ENCODE results near the gene PARD3B. TPM values are rescaled to one million over a fixed set of nuclear protein-coding genes. Genes with fewer than 3 reads are reported as not detected.

PARD3B gene
- total and polyA plus RNA-seq, 2 of the 8 experiments (the other 6 are each of a cell fraction or from before 2014, with no cell fraction given): 1.2 to 5.7 TPM

- Histone ChIP-seq H3K79me1 (ENCODE audit: low read depth, low read length) (no peaks in the 10 kb centered on the region), H3K56ac (replicated peaks; ENCODE audit: insufficient read length, low read depth, low read length) (no peak overlapping the region), H2AK5ac (ENCODE audit: low read depth, low read length) (no peak overlapping the region), H3K9me3 (ENCODE audit: insufficient read depth in 2 of 2, low read depth in 1 of 2, low read length in 1 of 2) (no peaks in the 10 kb centered on the region), H4K91ac (replicated peaks; ENCODE audit: insufficient read length, low read length) (no peak overlapping the region), H4K5ac (ENCODE audit: insufficient read length, low read depth, low read length) (no peak overlapping the region), H3K4ac (replicated peaks; ENCODE audit: insufficient read length, low read depth, low read length) (no peak overlapping the region), H3K14ac (ENCODE audit: insufficient read length) (no peak overlapping the region), H2BK15ac (ENCODE audit: low read length) (no peak overlapping the region), H2AFZ (ENCODE audit: low read length) (no peak overlapping the region), H3K9ac (replicated peaks in 1 of 4; ENCODE audit: extremely low read depth in 1 of 4, low read depth in 3 of 4, low read length in 3 of 4) (no peak overlapping the region), H3K23ac (ENCODE audit: insufficient read length) (no peak overlapping the region), H3K23me2 (ENCODE audit: low read depth, low read length) (no peaks in the 10 kb centered on the region), H2BK5ac (ENCODE audit: low read depth, low read length) (no peak overlapping the region), H3K18ac (ENCODE audit: extremely low read depth, low read length) (no peak overlapping the region), H2BK20ac (ENCODE audit: low read length) (no peak overlapping the region), H4K20me1 (replicated peaks in 1 of 2; ENCODE audit: control insufficient read depth in 1 of 2, insufficient read depth in 2 of 2, low read length in 2 of 2) (no peaks in the 10 kb centered on the region), H3K4me1 (replicated peaks in 1 of 4; ENCODE audit: control insufficient read depth in 3 of 4, insufficient read depth in 4 of 4, low read length in 3 of 4) (peaks cover 0 to 5% (median 1%) of the 10 kb centered on the region in 4 experiments; a peak in 3 of 7 replicates), H3K4me2 (ENCODE audit: insufficient read depth in 1 of 2, low read depth in 2 of 2, low read length in 2 of 2) (no peak overlapping the region), H3K36me3 (ENCODE audit: control insufficient read depth in 2 of 4, insufficient read depth in 4 of 4, low read length in 3 of 4) (no peaks in the 10 kb centered on the region), H3K4me3 (ENCODE audit: extremely low read depth in 1 of 4, insufficient read depth in 2 of 4, low read depth in 3 of 4, low read length in 4 of 4) (no peak overlapping the region), H3K79me2 (ENCODE audit: control insufficient read depth in 1 of 2, insufficient read depth in 2 of 2, low read length in 2 of 2) (no peaks in the 10 kb centered on the region), H2BK120ac (replicated peaks; ENCODE audit: low read depth, low read length) (no peak overlapping the region), H2BK12ac (ENCODE audit: low read depth, low read length) (no peak overlapping the region), H3K27me3 (replicated peaks in 1 of 4; ENCODE audit: control insufficient read depth in 3 of 4, extremely low read depth in 1 of 4, insufficient read depth in 3 of 4, low read length in 3 of 4) (no peaks in the 10 kb centered on the region), H3K27ac (ENCODE audit: low read depth, low read length) (no peak overlapping the region), H4K8ac (ENCODE audit: extremely low read depth, insufficient read depth, low read length) (no peak overlapping the region)
- DNase-seq (ENCODE audit: low read depth in 1 of 2, low spot score in 2 of 2) (no peak), FAIRE-seq (no peak)
- 90% methylated on average over 3 of the region's 3 CpGs; no CpG with 5 or more reads in 1 of the 2 experiments for WGBS, 2 experiments (ENCODE audit: extremely low coverage in 1 of 2, insufficient coverage in 1 of 2, insufficient read length in 1 of 2, insufficient replicate concordance in 2 of 2, low coverage in 1 of 2, low lambda C conversion rate in 2 of 2, missing lambda C conversion rate in 1 of 2)
- ChIA-PET CTCF (ENCODE audit: partially characterized antibody) (interaction anchor here (1.0 to 1.4 kb wide), 3 partner anchors 8 to 34 kb away, joined by 3 to 4 read pairs (median 3); no protein-coding TSS in a partner anchor), POLR2A (ENCODE audit: partially characterized antibody) (interaction anchor here (0.9 kb wide), 1 partner anchor 69 kb away, joined by 3 read pairs; no protein-coding TSS in a partner anchor)
- TF ChIP-seq EZH2 (IDR thresholded peaks at IDR 0.05; ENCODE audit: low read depth, low read length, severe bottlenecking): no peak
- no peak for TF ChIP-seq SIX5 (IDR thresholded peaks at IDR 0.05; ENCODE audit: low read depth, low read length)
- TF ChIP-seq RNF2 (IDR thresholded peaks at IDR 0.05; ENCODE audit: borderline replicate concordance, low read depth, low read length, missing control alignments, poor library complexity, severe bottlenecking): no peak
- TF ChIP-seq ATF3 (IDR thresholded peaks at IDR 0.05; ENCODE audit: insufficient read depth, low read depth, low read length): no peak
- TF ChIP-seq, protein P1, sequence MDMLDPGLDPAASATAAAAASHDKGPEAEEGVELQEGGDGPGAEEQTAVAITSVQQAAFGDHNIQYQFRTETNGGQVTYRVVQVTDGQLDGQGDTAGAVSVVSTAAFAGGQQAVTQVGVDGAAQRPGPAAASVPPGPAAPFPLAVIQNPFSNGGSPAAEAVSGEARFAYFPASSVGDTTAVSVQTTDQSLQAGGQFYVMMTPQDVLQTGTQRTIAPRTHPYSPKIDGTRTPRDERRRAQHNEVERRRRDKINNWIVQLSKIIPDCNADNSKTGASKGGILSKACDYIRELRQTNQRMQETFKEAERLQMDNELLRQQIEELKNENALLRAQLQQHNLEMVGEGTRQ (IDR thresholded peaks at IDR 0.05; ENCODE audit: low read length): no peak
These were observed 930.1 kb downstream of the PARD3B start for GRCh38 chr2:205475416-205475768.

All from H1 (cell line).